GM10266 (cell line): ENCODE data around the gene ZNF407.

ENCODE experiments used
- DNase-seq: peaks from one replicate; pipeline ENCODE4 v3.0.0; 2012; ENCODE audit errors: extremely low spot score
- TF ChIP-seq, protein P1 (sequence below): IDR thresholded peaks from 2 replicates; pipeline ENCODE4 v1.5.1; 2012; ENCODE audit warnings: mild to moderate bottlenecking, low read depth; ENCODE audit not compliant: control insufficient read depth, insufficient read depth; ENCODE audit errors: missing control alignments

ZNF407 gene

DNA sequence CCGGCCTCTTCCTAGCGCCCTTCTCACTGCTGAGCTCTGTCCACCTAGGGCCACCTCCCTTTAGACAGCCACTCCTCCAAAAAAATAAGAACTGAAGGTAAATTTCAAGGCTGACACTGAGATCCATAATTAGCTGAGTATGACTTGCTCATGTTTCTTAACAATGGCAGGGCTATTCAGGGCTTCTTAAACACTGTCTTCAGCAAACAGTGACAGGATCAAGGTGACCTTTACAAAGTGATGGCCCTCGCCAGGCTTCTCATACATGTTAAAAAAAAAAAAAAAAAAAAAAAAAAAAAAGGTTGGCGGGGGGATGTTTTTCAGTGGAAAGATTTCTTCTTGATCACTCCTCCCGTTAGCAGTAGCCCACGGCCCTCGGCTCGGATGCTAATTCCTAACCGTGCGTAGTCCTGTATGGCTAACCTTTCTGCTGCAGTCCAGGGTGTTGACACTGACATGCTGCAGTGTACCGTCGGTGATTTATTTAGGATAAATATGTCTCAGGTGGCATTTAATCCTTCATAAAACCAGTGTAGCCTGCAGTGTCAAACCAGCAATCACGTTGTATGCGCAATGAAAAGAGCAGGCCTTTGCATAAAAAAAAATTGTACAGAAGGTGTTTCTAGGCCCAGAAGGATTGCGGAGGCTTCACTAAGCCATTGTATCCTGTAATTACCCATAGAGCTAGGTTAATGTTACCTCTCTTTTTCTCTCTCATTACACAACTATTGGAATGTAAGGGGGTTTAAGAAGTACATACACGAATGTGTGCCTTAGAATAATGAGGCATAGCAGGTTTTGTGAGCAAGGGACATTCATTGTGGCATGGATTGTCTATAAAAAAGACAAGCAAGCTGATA, 468.6 kb downstream of the ZNF407 start:
- TF ChIP-seq, protein P1, sequence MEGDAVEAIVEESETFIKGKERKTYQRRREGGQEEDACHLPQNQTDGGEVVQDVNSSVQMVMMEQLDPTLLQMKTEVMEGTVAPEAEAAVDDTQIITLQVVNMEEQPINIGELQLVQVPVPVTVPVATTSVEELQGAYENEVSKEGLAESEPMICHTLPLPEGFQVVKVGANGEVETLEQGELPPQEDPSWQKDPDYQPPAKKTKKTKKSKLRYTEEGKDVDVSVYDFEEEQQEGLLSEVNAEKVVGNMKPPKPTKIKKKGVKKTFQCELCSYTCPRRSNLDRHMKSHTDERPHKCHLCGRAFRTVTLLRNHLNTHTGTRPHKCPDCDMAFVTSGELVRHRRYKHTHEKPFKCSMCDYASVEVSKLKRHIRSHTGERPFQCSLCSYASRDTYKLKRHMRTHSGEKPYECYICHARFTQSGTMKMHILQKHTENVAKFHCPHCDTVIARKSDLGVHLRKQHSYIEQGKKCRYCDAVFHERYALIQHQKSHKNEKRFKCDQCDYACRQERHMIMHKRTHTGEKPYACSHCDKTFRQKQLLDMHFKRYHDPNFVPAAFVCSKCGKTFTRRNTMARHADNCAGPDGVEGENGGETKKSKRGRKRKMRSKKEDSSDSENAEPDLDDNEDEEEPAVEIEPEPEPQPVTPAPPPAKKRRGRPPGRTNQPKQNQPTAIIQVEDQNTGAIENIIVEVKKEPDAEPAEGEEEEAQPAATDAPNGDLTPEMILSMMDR: no peak
- DNase-seq: no peak

DNA sequence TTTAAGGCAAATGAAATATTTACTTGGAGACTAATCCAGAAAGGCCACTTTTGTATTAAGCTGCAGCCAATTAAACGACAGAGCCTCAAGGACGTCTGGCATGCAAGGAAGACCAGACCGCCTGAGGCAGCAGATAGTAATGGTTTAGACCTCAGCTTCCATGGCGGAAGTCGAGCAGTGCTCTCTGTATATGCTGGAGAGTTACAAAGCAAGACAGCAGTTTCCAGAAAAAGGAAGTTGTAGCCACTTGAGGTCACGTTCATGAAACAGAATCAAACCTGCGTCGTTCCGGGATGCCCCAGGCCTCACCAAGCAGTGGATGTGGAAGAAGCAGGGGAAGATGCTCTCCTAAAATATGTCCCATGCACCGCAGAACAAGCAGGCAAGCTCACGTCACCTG, 469.3 kb downstream of the ZNF407 start:
- TF ChIP-seq, protein P1: no peak
- no peak for DNase-seq

DNA sequence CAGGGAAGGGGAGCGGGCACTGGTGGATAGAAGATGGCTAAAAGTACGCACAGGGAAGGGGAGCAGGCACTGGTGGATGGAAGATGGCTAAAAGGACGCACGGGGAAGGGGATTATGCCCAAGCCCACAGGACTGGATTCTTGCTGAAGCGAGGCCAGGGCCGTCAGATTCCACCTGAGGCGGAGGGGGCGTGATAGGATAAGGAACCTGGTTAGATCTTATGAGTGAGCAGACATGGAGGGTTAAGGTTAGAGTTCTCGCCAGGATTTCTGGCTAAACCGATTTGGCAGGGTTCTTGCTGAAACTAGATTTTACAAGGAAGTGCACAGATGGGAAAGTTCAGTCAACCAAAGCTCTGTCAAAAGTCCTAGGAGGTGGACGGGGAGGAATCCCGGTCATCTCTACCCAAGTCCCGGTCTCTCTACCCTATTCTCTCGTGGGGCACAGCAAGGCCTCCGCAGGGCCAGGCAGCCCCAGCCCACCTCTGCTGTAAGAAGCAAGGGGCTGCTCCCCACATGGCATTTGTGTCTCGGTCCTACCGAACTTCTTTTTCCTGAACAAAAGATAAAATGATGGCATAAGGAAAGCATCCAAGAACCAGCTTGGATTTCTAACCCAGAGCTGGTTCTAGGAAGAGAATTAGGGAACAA, 470.5 kb downstream of the ZNF407 start:
- TF ChIP-seq, protein P1: no peak
- no peak for DNase-seq

DNA sequence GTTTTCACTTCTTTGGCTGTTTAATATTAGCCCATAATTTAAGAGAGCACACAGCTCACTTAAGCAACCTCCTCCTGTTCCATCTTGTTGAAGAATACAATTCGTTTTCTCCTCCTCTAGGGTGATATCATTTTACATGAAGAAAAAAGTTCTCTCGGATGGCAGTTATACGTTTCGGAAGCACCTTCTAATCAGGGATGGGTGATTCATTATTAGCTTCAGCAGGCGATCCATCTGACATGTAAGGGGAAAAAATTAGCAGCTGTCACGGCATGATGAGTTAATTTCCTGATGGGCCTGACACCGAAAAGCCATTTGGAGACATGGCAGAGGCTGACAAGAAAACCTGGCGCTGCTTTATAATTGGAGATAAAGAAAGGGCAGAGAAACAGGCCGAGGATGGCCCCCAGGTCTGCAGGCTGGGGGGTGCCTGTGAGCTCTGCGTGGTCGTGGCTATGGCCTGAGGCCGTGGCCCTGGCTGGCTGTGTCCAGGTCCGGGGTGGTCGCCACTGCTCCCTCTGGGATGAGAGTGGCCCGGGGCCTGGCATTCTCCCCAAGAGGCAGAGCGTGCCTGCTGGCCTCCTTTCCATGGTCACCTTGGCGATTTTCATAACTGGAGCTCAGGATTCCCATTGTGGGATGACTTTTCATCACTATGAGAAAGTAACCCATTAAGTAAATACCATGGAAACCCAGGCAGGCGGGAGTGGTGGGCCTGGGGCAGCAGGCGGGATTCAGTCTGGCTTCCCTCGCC, 471.2 kb downstream of the ZNF407 start:
- no peak for DNase-seq
- TF ChIP-seq, protein P1: no peak

DNA sequence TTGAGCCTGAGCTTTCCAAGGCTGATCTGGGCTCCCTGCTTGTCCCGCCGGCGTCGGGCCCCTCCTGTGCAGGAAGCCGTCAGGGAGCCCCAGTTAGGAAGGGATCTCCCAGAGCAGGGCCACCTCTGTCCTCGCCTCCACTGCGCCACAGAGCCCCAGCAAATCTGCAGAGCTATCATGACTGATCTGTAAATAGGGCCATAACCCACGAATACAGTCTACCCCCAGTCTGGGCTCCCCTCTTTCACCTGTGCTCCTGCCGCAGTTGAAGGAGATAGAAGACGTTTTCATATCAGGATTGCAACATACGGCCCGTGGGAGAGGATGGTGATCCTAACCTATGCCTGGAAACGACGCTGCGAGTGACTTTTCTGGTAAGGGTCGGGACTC, 472.6 kb downstream of the ZNF407 start:
- DNase-seq: no peak
- TF ChIP-seq, protein P1: no peak

DNA sequence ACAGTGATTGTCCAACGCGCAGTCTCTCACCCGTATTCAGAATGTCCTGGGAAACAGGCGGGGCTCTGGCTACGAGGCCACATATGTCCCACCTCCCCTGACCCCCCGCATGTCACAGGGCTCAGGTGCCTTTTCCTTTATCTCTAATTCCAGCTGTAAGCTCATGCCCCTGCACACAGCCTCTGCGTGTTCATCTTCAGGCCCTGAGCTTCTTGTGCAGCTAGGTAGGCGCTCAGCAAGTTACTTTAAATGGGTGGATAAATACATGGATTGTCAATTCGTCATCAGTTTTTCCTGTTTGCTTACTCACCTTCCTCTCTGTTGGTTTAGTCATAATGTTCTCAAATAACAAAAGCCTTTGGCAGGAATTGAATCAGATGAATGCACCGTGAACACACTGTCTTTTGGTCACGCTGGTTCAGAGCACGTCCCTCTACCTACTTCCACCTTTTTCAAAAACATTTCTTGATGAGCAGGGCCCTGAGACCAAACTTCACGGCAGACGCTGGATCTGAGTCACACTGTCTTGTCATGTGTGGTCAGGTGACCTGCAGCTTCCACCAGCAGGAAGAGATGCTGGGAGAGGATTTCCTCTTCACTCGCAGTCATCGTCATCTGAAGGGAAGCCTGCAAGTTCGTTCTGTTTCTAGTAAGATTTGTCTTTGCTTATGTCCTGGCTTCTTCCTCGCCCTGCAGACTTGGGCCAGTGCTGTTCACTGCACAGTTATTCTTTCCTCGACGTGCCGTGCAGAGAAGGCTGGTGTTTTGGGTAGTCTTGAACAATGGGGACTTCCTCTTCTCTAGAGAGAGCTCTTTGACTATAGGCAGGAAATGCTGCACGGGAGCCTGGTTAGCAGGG, 473.2 kb downstream of the ZNF407 start:
- peak; percentile 64 for DNase-seq
- TF ChIP-seq, protein P1: no peak
